OCI-LY7 (cell line): ENCODE measurements around the gene THAP3.

Experiments
- CTCF ChIP-seq: fragments of 200-600 bp; sonication (generic); conservative IDR thresholded peaks from 2 replicates; pipeline ENCODE4 v1.5.1; 2014; ENCODE audit warnings: mild to moderate bottlenecking, antibody characterized with exemption, low read length, moderate library complexity, mixed read lengths
- EZH2phosphoT487 ChIP-seq: fragments of 200-600 bp; sonication (generic); IDR thresholded peaks from 2 replicates; pipeline ENCODE4 v1.6.1; 2018; ENCODE audit warnings: low read depth, borderline replicate concordance, mild to moderate bottlenecking, mixed run types, antibody characterized with exemption, low read length, moderate library complexity, mixed read lengths

- TF ChIP-seq EZH2phosphoT487 (no peak), CTCF (no peak)
Observed at GRCh38 chr1:6599141-6599975, 25.3 kb upstream of the THAP3 start.
